OCI-LY1 (cell line): ENCODE measurements around the gene CS.

ENCODE experiments used
- H2AFZ ChIP-seq: fragments of 200-600 bp; sonication (generic), shearing (Covaris generic); 2 replicates; pipeline ENCODE4 v1.6.0; 2014; ENCODE audit warnings: antibody characterized with exemption, mild to moderate bottlenecking, low read length
- H3F3A ChIP-seq: fragments of 200-600 bp; sonication (generic), shearing (Covaris generic); 2 replicates; pipeline ENCODE4 v1.6.0; 2014; ENCODE audit warnings: mild to moderate bottlenecking, antibody characterized with exemption, low read length, moderate library complexity; ENCODE audit not compliant: insufficient read depth
- H3K27ac ChIP-seq: fragments of 200-600 bp; sonication (generic); 2 replicates; pipeline ENCODE4 v1.5.1; 2014; ENCODE audit warnings: low read length, mixed run types, mild to moderate bottlenecking, low read depth; ENCODE audit not compliant: poor library complexity, severe bottlenecking
- H3K27me3 ChIP-seq: fragments of 200-600 bp; sonication (generic); 2 replicates; pipeline ENCODE4 v1.6.0; 2014; ENCODE audit warnings: antibody characterized with exemption, mild to moderate bottlenecking, low read length, moderate library complexity; ENCODE audit not compliant: insufficient read depth
- H3K36me3 ChIP-seq: fragments of 200-600 bp; sonication (generic); 2 replicates; pipeline ENCODE4 v1.6.1; 2014; ENCODE audit warnings: mild to moderate bottlenecking, antibody characterized with exemption, low read length, moderate library complexity, mixed read lengths; ENCODE audit not compliant: insufficient read depth
- H3K4me1 ChIP-seq: fragments of 200-600 bp; sonication (generic); 2 replicates; pipeline ENCODE4 v1.5.1; 2014; ENCODE audit warnings: mild to moderate bottlenecking, low read length, moderate library complexity; ENCODE audit not compliant: insufficient read depth, severe bottlenecking
- H3K4me2 ChIP-seq: fragments of 200-600 bp; sonication (generic), shearing (Covaris generic); 2 replicates; pipeline ENCODE4 v1.6.1; 2014; ENCODE audit warnings: low read length
- H3K4me3 ChIP-seq: fragments of 200-600 bp; sonication (generic); 2 replicates; pipeline ENCODE4 v1.5.1; 2014; ENCODE audit warnings: low read length, low read depth, mild to moderate bottlenecking, mixed read lengths; ENCODE audit not compliant: poor library complexity, severe bottlenecking
- H3K79me2 ChIP-seq: fragments of 200-600 bp; shearing (Covaris generic); 2 replicates; pipeline ENCODE4 v1.6.1; 2016; ENCODE audit warnings: mixed run types, low read length, mixed read lengths; ENCODE audit not compliant: insufficient read depth
- H3K9ac ChIP-seq: fragments of 200-600 bp; sonication (generic), shearing (Covaris generic); 2 replicates; pipeline ENCODE4 v1.6.1; 2014; ENCODE audit warnings: mild to moderate bottlenecking, low read length, mixed read lengths
- H3K9me2 ChIP-seq: fragments of 200-600 bp; sonication (generic), shearing (Covaris generic); 2 replicates; pipeline ENCODE4 v1.6.1; 2014; ENCODE audit warnings: low read depth, mild to moderate bottlenecking, low read length, mixed read lengths
- H3K9me3 ChIP-seq: fragments of 200-600 bp; shearing (Covaris generic); 2 replicates; pipeline ENCODE4 v1.6.1; 2014; ENCODE audit warnings: low read length, mixed read lengths
- H4K20me1 ChIP-seq: fragments of 200-600 bp; sonication (generic), shearing (Covaris generic); 2 replicates; pipeline ENCODE4 v1.6.0; 2016; ENCODE audit warnings: mild to moderate bottlenecking, low read length; ENCODE audit not compliant: insufficient read depth
- EZH2 ChIP-seq: fragments of 200-600 bp; sonication (generic), shearing (Covaris generic); IDR thresholded peaks from 2 replicates; pipeline ENCODE4 v1.8.0; 2017; ENCODE audit warnings: borderline replicate concordance, mixed run types, mild to moderate bottlenecking, antibody characterized with exemption, low read length, moderate library complexity, mixed read lengths
- TF ChIP-seq, protein P1 (sequence below): fragments of 200-600 bp; sonication (generic), shearing (Covaris generic); IDR thresholded peaks from 2 replicates; pipeline ENCODE4 v1.5.1; 2017; ENCODE audit warnings: mild to moderate bottlenecking, antibody characterized with exemption, low read length, moderate library complexity, mixed read lengths

The CS gene

DNA sequence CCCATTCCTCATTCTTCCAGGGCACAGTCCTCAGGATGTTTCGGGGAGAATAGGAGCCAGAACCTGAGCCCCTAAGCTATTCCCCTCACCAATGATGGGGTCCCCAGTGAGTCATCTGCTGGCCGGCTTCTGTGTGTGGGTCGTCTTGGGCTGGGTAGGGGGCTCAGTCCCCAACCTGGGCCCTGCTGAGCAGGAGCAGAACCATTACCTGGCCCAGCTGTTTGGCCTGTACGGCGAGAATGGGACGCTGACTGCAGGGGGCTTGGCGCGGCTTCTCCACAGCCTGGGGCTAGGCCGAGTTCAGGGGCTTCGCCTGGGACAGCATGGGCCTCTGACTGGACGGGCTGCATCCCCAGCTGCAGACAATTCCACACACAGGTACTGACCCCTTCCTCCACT lies 68.9 kb downstream of the CS start:
- no peaks in the 10 kb centered on the region for H3K9me2 ChIP-seq
- H3K4me1 ChIP-seq = no peaks in the 10 kb centered on the region
- no peaks in the 10 kb centered on the region for H3K27me3 ChIP-seq
- TF ChIP-seq, protein P1, sequence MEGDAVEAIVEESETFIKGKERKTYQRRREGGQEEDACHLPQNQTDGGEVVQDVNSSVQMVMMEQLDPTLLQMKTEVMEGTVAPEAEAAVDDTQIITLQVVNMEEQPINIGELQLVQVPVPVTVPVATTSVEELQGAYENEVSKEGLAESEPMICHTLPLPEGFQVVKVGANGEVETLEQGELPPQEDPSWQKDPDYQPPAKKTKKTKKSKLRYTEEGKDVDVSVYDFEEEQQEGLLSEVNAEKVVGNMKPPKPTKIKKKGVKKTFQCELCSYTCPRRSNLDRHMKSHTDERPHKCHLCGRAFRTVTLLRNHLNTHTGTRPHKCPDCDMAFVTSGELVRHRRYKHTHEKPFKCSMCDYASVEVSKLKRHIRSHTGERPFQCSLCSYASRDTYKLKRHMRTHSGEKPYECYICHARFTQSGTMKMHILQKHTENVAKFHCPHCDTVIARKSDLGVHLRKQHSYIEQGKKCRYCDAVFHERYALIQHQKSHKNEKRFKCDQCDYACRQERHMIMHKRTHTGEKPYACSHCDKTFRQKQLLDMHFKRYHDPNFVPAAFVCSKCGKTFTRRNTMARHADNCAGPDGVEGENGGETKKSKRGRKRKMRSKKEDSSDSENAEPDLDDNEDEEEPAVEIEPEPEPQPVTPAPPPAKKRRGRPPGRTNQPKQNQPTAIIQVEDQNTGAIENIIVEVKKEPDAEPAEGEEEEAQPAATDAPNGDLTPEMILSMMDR = no peak
- no peak for TF ChIP-seq EZH2
- H3K9ac ChIP-seq = no peak overlapping the region
- H3K79me2 ChIP-seq = no peaks in the 10 kb centered on the region
- H2AFZ ChIP-seq = no peak overlapping the region
- no peaks in the 10 kb centered on the region for H4K20me1 ChIP-seq
- no peak overlapping the region for H3K27ac ChIP-seq
- H3F3A ChIP-seq = no peaks in the 10 kb centered on the region
- no peak overlapping the region for H3K4me3 ChIP-seq
- H3K9me3 ChIP-seq = no peaks in the 10 kb centered on the region
- no peaks in the 10 kb centered on the region for H3K36me3 ChIP-seq
- H3K4me2 ChIP-seq = no peak overlapping the region

DNA sequence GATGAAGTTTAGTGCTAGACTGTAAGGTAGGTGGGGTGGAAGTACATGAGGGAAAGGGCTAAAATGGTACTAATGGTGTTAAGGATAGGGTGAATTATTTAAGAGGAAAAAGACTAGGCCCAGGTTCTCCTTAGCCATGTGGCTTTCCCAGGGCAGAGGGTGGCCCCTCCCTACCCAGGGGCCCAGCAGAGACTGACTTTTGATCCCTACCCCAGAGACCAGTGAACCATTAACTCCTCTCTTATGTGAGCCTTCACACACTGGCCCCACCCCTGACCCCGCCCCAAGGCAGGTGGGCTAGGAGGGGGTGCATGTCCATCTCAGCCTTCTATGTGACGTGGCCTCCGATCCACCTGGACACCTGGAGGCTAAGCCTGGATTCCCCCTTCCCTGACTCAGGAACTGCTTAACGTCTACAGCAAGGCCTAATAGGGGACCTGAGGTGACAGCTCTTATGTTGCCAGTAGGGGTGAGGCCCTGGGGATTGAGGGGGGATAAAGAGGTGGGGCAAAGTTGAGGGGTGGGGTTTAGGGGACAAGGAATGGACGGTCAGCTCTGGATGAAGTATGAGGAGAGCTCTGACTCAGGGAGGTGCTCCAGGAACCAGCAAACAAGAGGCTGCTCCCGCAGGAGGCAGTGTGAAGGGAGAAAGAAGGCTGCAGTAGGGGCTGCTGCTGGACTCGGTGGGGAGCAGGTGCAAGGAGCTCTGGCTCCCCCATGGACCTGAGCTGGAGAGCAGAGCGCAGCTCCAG lies 69.5 kb downstream of the CS start:
- H3K9me2 ChIP-seq = no peaks in the 10 kb centered on the region
- no peaks in the 10 kb centered on the region for H3F3A ChIP-seq
- H3K27me3 ChIP-seq = no peaks in the 10 kb centered on the region
- no peaks in the 10 kb centered on the region for H3K79me2 ChIP-seq
- H2AFZ ChIP-seq = no peak overlapping the region
- H3K36me3 ChIP-seq = no peaks in the 10 kb centered on the region
- H3K9ac ChIP-seq = no peak overlapping the region
- no peak overlapping the region for H3K4me3 ChIP-seq
- H3K4me1 ChIP-seq = no peaks in the 10 kb centered on the region
- no peak overlapping the region for H3K27ac ChIP-seq
- no peaks in the 10 kb centered on the region for H4K20me1 ChIP-seq
- H3K4me2 ChIP-seq = no peak overlapping the region
- TF ChIP-seq EZH2 = no peak
- TF ChIP-seq, protein P1 = no peak
- H3K9me3 ChIP-seq = no peaks in the 10 kb centered on the region

DNA sequence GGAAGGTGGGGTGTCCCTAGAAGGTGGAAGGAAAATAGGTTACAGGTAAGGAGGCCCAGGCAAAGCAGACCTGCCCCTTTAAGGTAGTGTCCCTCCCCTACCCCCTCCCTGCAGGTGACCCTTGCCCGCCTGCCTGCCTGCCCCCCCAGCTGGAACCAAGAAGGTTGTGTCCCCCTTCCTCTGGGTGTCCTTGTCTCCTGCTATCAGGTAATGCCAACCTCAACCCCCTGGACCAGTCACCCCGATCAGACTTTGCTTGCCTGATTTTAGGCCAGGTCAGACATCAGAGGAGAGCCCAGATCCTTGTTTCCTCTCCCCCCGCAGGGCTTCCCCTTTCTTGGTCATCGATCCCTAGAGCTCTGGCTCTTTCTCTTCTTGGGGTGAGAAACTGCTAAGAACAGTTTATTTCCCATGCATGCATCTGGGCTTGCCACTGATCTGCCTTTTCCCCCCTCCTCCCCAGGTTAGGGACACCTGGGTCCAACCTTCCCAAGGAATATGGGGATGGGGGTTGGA lies 70.2 kb downstream of the CS start, which contains the start of gene SLC39A5:
SLC39A5 (plus strand) TSS at position 136 of the 516 bp plus-strand sequence. CDS start 1,224 bp downstream, outside the sequence.
- H3K9me2 ChIP-seq = no peaks in the 10 kb centered on the region
- H3K79me2 ChIP-seq = no peaks in the 10 kb centered on the region
- no peak within 1 kb of the TSS for H3K9ac ChIP-seq
- H2AFZ ChIP-seq = no peak within 1 kb of the TSS
- no peak within 1 kb of the TSS for H3K4me2 ChIP-seq
- no peaks in the 10 kb centered on the region for H3K36me3 ChIP-seq
- peaks cover 5% of the 10 kb centered on the region for H3K4me1 ChIP-seq
- TF ChIP-seq EZH2 = no peak
- TF ChIP-seq, protein P1 = no peak
- no peaks in the 10 kb centered on the region for H3F3A ChIP-seq
- no peak within 1 kb of the TSS for H3K4me3 ChIP-seq
- no peaks in the 10 kb centered on the region for H3K9me3 ChIP-seq
- no peaks in the 10 kb centered on the region for H3K27me3 ChIP-seq
- no peaks in the 10 kb centered on the region for H4K20me1 ChIP-seq
- no peak within 1 kb of the TSS for H3K27ac ChIP-seq
